B cell (primary cell): ENCODE measurements around the gene ARMS2. TPM values are rescaled to one million over a fixed set of nuclear protein-coding genes. Genes with fewer than 3 reads are reported as not detected.

ENCODE experiments used
- ATAC-seq: fragments of 200-7000 bp; cut with Tn5 transposase; one replicate; pipeline ENCODE4 v1.10.0; 2021; ENCODE audit warnings: low read depth, mild to moderate bottlenecking, moderate number of reproducible peaks, moderate library complexity
- CTCF ChIA-PET: fragments of 350-600 bp; sonication (Branson Sonifier 250); formaldehyde crosslinking; loops from one replicate; lab custom pipeline; 2021; ENCODE audit warnings: antibody characterized with exemption, inconsistent platforms; lab: Charles Lee
- POLR2A ChIA-PET: fragments of 350-600 bp; sonication (Branson Sonifier 250); formaldehyde crosslinking; loops from one replicate; lab custom pipeline; 2021; ENCODE audit warnings: antibody characterized with exemption; lab: Charles Lee
- DNase-seq: peaks from one replicate; pipeline ENCODE4 v3.0.0; 2013
- H2AFZ ChIP-seq: 2 replicates; pipeline ENCODE4 v1.6.1; 2012; ENCODE audit warnings: mild to moderate bottlenecking, low read depth, low read length; ENCODE audit not compliant: insufficient read depth, poor library complexity, severe bottlenecking
- H3K27ac ChIP-seq, 2 donors: 1 replicate in 1 of 2; 2 replicates in 1 of 2; pipeline ENCODE4 v1.5.1; 2012 to 2013; ENCODE audit warnings: low read length in 2 of 2, mild to moderate bottlenecking in 2 of 2, moderate library complexity in 1 of 2
- H3K27me3 ChIP-seq, 4 experiments: fragments of 200-600 bp in 1 of 4; sonication (generic) in 1 of 4; replicated peaks in 1 of 4; 1 replicate in 2 of 4; 2 replicates in 2 of 4; pipeline versions ENCODE4 v1.6.1 to v1.7.0; 2013 to 2016; ENCODE audit warnings: low read length in 3 of 4, mild to moderate bottlenecking in 2 of 4, mixed read lengths in 1 of 4, moderate library complexity in 1 of 4; ENCODE audit not compliant: insufficient read depth in 4 of 4, control insufficient read depth in 3 of 4; ENCODE audit errors: control extremely low read depth in 1 of 4
- H3K36me3 ChIP-seq, 2 experiments: replicated peaks in 1 of 2; 1 replicate in 1 of 2; 2 replicates in 1 of 2; pipeline versions ENCODE4 v1.6.1 to v1.7.1; 2013; ENCODE audit warnings: low read length in 1 of 2; ENCODE audit not compliant: insufficient read depth in 2 of 2, control insufficient read depth in 1 of 2; ENCODE audit errors: control extremely low read depth in 1 of 2, extremely low read depth in 1 of 2
- H3K4me1 ChIP-seq, 2 donors: fragments of 200-600 bp in 1 of 2; sonication (generic) in 1 of 2; 1 replicate in 1 of 2; 2 replicates in 1 of 2; pipeline versions ENCODE4 v1.5.1 to v1.6.1; 2013 to 2017; ENCODE audit warnings: low read length in 2 of 2; ENCODE audit not compliant: control insufficient read depth in 2 of 2, insufficient read depth in 2 of 2
- H3K4me2 ChIP-seq: replicated peaks from 2 replicates; pipeline ENCODE3; 2012; ENCODE audit warnings: mild to moderate bottlenecking, low read depth, low read length; ENCODE audit not compliant: poor library complexity, severe bottlenecking
- H3K4me3 ChIP-seq, 5 experiments: fragments of 200-600 bp in 1 of 5; sonication (generic) in 1 of 5; 1 replicate in 3 of 5; 2 replicates in 2 of 5; pipeline versions ENCODE4 v1.5.1 to v1.7.0; 2011 to 2016; ENCODE audit warnings: low read length in 4 of 5, mild to moderate bottlenecking in 4 of 5, low read depth in 2 of 5, control low read depth in 1 of 5, moderate library complexity in 1 of 5; ENCODE audit not compliant: insufficient read depth in 1 of 5; ENCODE audit errors: control extremely low read depth in 1 of 5, extremely low read depth in 1 of 5
- H3K79me2 ChIP-seq: fragments of 200-600 bp; sonication (generic); one replicate; pipeline ENCODE4 v1.6.0; 2016; ENCODE audit warnings: low read length; ENCODE audit not compliant: control insufficient read depth, insufficient read depth
- H3K9ac ChIP-seq: fragments of 200-600 bp; sonication (generic); 2 replicates; pipeline ENCODE4 v1.6.1; 2017; ENCODE audit warnings: mild to moderate bottlenecking, low read length, moderate library complexity
- H3K9me3 ChIP-seq, 3 donors: one replicate each; pipeline versions ENCODE4 v1.6.1 to v1.7.1; 2013; ENCODE audit warnings: low read length in 2 of 3; ENCODE audit not compliant: control insufficient read depth in 2 of 3, insufficient read depth in 1 of 3; ENCODE audit errors: control extremely low read depth in 1 of 3
- H4K20me1 ChIP-seq: 2 replicates; pipeline ENCODE4 v1.6.0; 2012; ENCODE audit warnings: mild to moderate bottlenecking, low read length; ENCODE audit not compliant: insufficient read depth, control insufficient read depth, poor library complexity, severe bottlenecking
- H3K27ac Mint-ChIP-seq: one replicate; pipeline ENCODE4 v1.8.0; 2021; ENCODE audit warnings: mixed read lengths
- H3K27me3 Mint-ChIP-seq: one replicate; pipeline ENCODE4 v1.8.0; 2021; ENCODE audit warnings: mixed read lengths
- H3K4me1 Mint-ChIP-seq: one replicate; pipeline ENCODE4 v1.8.0; 2021; ENCODE audit warnings: mixed read lengths
- H3K4me3 Mint-ChIP-seq: one replicate; pipeline ENCODE4 v1.8.0; 2021; ENCODE audit warnings: mixed read lengths
- H3K9me3 Mint-ChIP-seq: one replicate; pipeline ENCODE4 v1.8.0; 2022; ENCODE audit warnings: mixed read lengths; ENCODE audit not compliant: insufficient read depth
- CTCF ChIP-seq: fragments of 200-600 bp; IDR thresholded peaks from one replicate; pipeline ENCODE4 v1.8.0; 2022; ENCODE audit warnings: antibody characterized with exemption, mild to moderate bottlenecking
- EZH2 ChIP-seq: IDR thresholded peaks from 2 replicates; pipeline ENCODE4 v1.6.1; 2012; ENCODE audit warnings: borderline replicate concordance, low read depth, mild to moderate bottlenecking, moderate library complexity, low read length; ENCODE audit not compliant: insufficient read depth, poor library complexity, severe bottlenecking
- WGBS: methylation state at CpG from one replicate; pipeline ENCODE4 v1.1.5; 2013; ENCODE audit warnings: missing lambda C conversion rate; ENCODE audit not compliant: insufficient coverage; 5-methylcytosine and 5-hydroxymethylcytosine counted together
- intact Hi-C: fragments of 100-400 bp; cut with micrococcal nuclease; formaldehyde crosslinking; loops from one replicate; pipeline ENCODE4 v1.10.0; 2022
- polyA plus RNA-seq: library from polyadenylated mRNA; depleted of rRNA; stranded (reverse); fragments of >200 nt; gene quantifications from 2 replicates; pipeline ENCODE4 v1.2.3, GENCODE V29; 2012
- total RNA-seq, 2 donors: library from RNA; stranded (reverse); fragments of 120-200 nt in 1 of 2; gene quantifications; 1 replicate in 1 of 2; 2 replicates in 1 of 2; pipeline versions ENCODE4 v1.2.3 to v1.2.4, GENCODE V29; 2013 to 2022

Gene ARMS2
- total and polyA plus RNA-seq, 2 donors (not counting 1 experiment from before 2014, with no cell fraction given), result not detected

- H3K9ac ChIP-seq, result no peak overlapping the region
These were observed 8.3 kb downstream of the ARMS2 start for GRCh38 chr10:122462533-122463465.

More at GRCh38 chr10:122462533-122463465, 8.3 kb downstream of the ARMS2 start:
- peaks cover 5 to 26% of the 10 kb centered on the region in 2 donors for H3K4me1 ChIP-seq
- no peaks in the 10 kb centered on the region for H3K9me3 ChIP-seq
- no peaks in the 10 kb centered on the region for H4K20me1 ChIP-seq
- H3K4me3 Mint-ChIP-seq, result peak overlapping the region; percentile 54
- ChIA-PET CTCF (no interaction called here), POLR2A (no interaction called here)
- H3K27ac Mint-ChIP-seq, result no peak overlapping the region
- H3K79me2 ChIP-seq, result no peaks in the 10 kb centered on the region
- H3K4me2 ChIP-seq, result peak overlapping the region; percentile 67
- no peaks in the 10 kb centered on the region for H3K36me3 ChIP-seq
- WGBS, result 37% methylated on average over 38 of the region's 47 CpGs
- no peak overlapping the region for H3K27ac ChIP-seq
- ATAC-seq, result no peak
- H2AFZ ChIP-seq, result peak overlapping the region; percentile 56
- intact Hi-C loops, result no loop called here
- H3K4me3 ChIP-seq, result peak overlapping the region in 3 of 5 experiments; percentile 23 to 39 (median 25)
- H3K27me3 Mint-ChIP-seq, result peaks cover 58% of the 10 kb centered on the region
- no peak for DNase-seq
- H3K27me3 ChIP-seq, result peaks cover 0 to 51% (median 25%) of the 10 kb centered on the region in 4 experiments
- peaks cover 15% of the 10 kb centered on the region for H3K4me1 Mint-ChIP-seq
- TF ChIP-seq EZH2 (no peak), CTCF (no peak)
- no peaks in the 10 kb centered on the region for H3K9me3 Mint-ChIP-seq
